ENCODE measurements around the gene TRIM7. TPM values are rescaled to one million over a fixed set of nuclear protein-coding genes. Genes with fewer than 3 reads are reported as not detected.

Gene TRIM7
- total and polyA plus RNA-seq, 2 donors (not counting 1 experiment from before 2014, with no cell fraction given) = 1.7 to 7.4 TPM

- H3K9ac ChIP-seq (ENCODE audit: low read length) = no peak overlapping the region
These were observed 41.4 kb downstream of the TRIM7 start for GRCh38 chr5:181163487-181164075.

More at GRCh38 chr5:181163487-181164075, 41.4 kb downstream of the TRIM7 start:
- Mint-ChIP-seq H3K27ac (peak overlapping the region; percentile 66), H3K27me3 (peaks cover 22% of the 10 kb centered on the region), H3K4me1 (peaks cover 47% of the 10 kb centered on the region), H3K4me3 (peak overlapping the region; percentile 91), H3K9me3 (ENCODE audit: insufficient read depth) (no peaks in the 10 kb centered on the region)
- H2AFZ ChIP-seq (ENCODE audit: insufficient read depth, low read depth, low read length, poor library complexity, severe bottlenecking) = peak overlapping the region; percentile 25
- H3K27me3 ChIP-seq (replicated peaks in 1 of 4; ENCODE audit: control extremely low read depth in 1 of 4, control insufficient read depth in 3 of 4, insufficient read depth in 4 of 4, low read length in 3 of 4) = peaks cover 0 to 56% (median 18%) of the 10 kb centered on the region in 4 experiments
- no peaks in the 10 kb centered on the region for H3K79me2 ChIP-seq (ENCODE audit: control insufficient read depth, insufficient read depth, low read length)
- ChIA-PET POLR2A (no interaction called here), CTCF (interaction anchor here (2.5 kb wide), 1 partner anchor 9 kb away, joined by 9 read pairs; no protein-coding TSS in a partner anchor)
- no peak overlapping the region for H3K27ac ChIP-seq (ENCODE audit: low read length in 2 of 2)
- intact Hi-C loops (cut with micrococcal nuclease) = loop anchor here (5.0 to 10.0 kb wide), 3 partner anchors 51 to 361 kb away; partner anchors contain the start of genes MGAT1 and TRIM52
- H3K36me3 ChIP-seq (replicated peaks in 1 of 2; ENCODE audit: control extremely low read depth in 1 of 2, control insufficient read depth in 1 of 2, extremely low read depth in 1 of 2, insufficient read depth in 2 of 2, low read length in 1 of 2) = no peaks in the 10 kb centered on the region
- DNase-seq = peak; percentile 60
- no peaks in the 10 kb centered on the region for H4K20me1 ChIP-seq (ENCODE audit: control insufficient read depth, insufficient read depth, low read length, poor library complexity, severe bottlenecking)
- H3K4me1 ChIP-seq (ENCODE audit: control insufficient read depth in 2 of 2, insufficient read depth in 2 of 2, low read length in 2 of 2) = peaks cover 30 to 35% of the 10 kb centered on the region in 2 donors
- 36% methylated on average over 13 of the region's 16 CpGs for WGBS (ENCODE audit: insufficient coverage)
- TF ChIP-seq, protein P1, sequence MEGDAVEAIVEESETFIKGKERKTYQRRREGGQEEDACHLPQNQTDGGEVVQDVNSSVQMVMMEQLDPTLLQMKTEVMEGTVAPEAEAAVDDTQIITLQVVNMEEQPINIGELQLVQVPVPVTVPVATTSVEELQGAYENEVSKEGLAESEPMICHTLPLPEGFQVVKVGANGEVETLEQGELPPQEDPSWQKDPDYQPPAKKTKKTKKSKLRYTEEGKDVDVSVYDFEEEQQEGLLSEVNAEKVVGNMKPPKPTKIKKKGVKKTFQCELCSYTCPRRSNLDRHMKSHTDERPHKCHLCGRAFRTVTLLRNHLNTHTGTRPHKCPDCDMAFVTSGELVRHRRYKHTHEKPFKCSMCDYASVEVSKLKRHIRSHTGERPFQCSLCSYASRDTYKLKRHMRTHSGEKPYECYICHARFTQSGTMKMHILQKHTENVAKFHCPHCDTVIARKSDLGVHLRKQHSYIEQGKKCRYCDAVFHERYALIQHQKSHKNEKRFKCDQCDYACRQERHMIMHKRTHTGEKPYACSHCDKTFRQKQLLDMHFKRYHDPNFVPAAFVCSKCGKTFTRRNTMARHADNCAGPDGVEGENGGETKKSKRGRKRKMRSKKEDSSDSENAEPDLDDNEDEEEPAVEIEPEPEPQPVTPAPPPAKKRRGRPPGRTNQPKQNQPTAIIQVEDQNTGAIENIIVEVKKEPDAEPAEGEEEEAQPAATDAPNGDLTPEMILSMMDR (IDR thresholded peaks at IDR 0.05) = no peak
- no peak for TF ChIP-seq EZH2 (IDR thresholded peaks at IDR 0.05; ENCODE audit: borderline replicate concordance, insufficient read depth, low read depth, low read length, poor library complexity, severe bottlenecking)
- peak overlapping the region; percentile 50 for H3K4me2 ChIP-seq (replicated peaks; ENCODE audit: low read depth, low read length, poor library complexity, severe bottlenecking)
- peaks cover 0 to 40% (median 2%) of the 10 kb centered on the region in 3 donors for H3K9me3 ChIP-seq (ENCODE audit: control extremely low read depth in 1 of 3, control insufficient read depth in 2 of 3, insufficient read depth in 1 of 3, low read length in 2 of 3)
- H3K4me3 ChIP-seq (ENCODE audit: control extremely low read depth in 1 of 5, extremely low read depth in 1 of 5, insufficient read depth in 1 of 5, low read depth in 2 of 5, low read length in 4 of 5) = peak overlapping the region in 1 of 5 experiments; percentile 18
- ATAC-seq (ENCODE audit: low read depth) = no peak
